ENCODE results near the gene ZNF184. TPM values are rescaled to one million over a fixed set of nuclear protein-coding genes. Genes with fewer than 3 reads are reported as not detected.

The ZNF184 gene
- total and polyA plus RNA-seq, 9 of the 15 experiments (the other 6 are each of a cell fraction or from before 2014, with no cell fraction given): 7.6 to 22.2 (median 12.8) TPM

- TF ChIP-seq GMEB1 (CRISPR knock-in tag; IDR thresholded peaks at IDR 0.05) (peak; percentile 96), PKNOX1 (IDR thresholded peaks at IDR 0.05) (peak; percentile 42; the same call in 1 of the 2 replicates), NFRKB (IDR thresholded peaks at IDR 0.05; ENCODE audit: low read depth) (no peak; the same call in 1 of the 2 replicates), COPS2 (conservative IDR thresholded peaks at IDR 0.05) (no peak), E2F8 (IDR thresholded peaks at IDR 0.05; ENCODE audit: low read depth, partially characterized antibody) (peak; percentile 96), MTF1 (CRISPR knock-in tag; IDR thresholded peaks at IDR 0.05; ENCODE audit: borderline replicate concordance) (no peak), AFF4 (CRISPR knock-in tag; IDR thresholded peaks at IDR 0.05) (no peak; the same call in 1 of the 2 replicates), SAP30 (IDR thresholded peaks at IDR 0.05; ENCODE audit: borderline replicate concordance, insufficient read depth, low read depth, low read length, poor library complexity, severe bottlenecking) (no peak), ARID2 (IDR thresholded peaks at IDR 0.05) (no peak), CBX5 (IDR thresholded peaks at IDR 0.05; ENCODE audit: borderline replicate concordance, low read depth) (no peak), PTTG1 (tag; IDR thresholded peaks at IDR 0.05; ENCODE audit: low read depth) (no peak), POLR2A (conservative IDR thresholded peaks at IDR 0.05) (peak; percentile 92), HINFP (tag; conservative IDR thresholded peaks at IDR 0.05; ENCODE audit: low read depth) (no peak), THRA (IDR thresholded peaks at IDR 0.05) (no peak)
Measured at GRCh38 chr6:27472617-27473400, at the start of gene ZNF184 (continued).

Measured in K562 (cell line).